Ovary (tissue), 3 donors: ENCODE measurements around the gene CPN2.

Source experiments
- CTCF ChIP-seq, 3 donors: fragments of 450-650 bp in 2 of 3; fragments of 200-600 bp in 1 of 3; IDR thresholded peaks; one replicate each; pipeline versions ENCODE4 v1.5.1 to v1.8.0; 2016 to 2022; ENCODE audit warnings: antibody characterized with exemption in 3 of 3, mild to moderate bottlenecking in 1 of 3
- EP300 ChIP-seq: sonication (generic); formaldehyde crosslinking; IDR thresholded peaks from one replicate; pipeline ENCODE4 v1.6.1; 2017; ENCODE audit warnings: antibody characterized with exemption
- POLR2A ChIP-seq: fragments of 450-650 bp; IDR thresholded peaks from one replicate; pipeline ENCODE4 v1.6.1; 2017; ENCODE audit warnings: antibody characterized with exemption, mild to moderate bottlenecking, moderate library complexity
- donor health status: DM: no; HTN: no; CAD: no.

DNA sequence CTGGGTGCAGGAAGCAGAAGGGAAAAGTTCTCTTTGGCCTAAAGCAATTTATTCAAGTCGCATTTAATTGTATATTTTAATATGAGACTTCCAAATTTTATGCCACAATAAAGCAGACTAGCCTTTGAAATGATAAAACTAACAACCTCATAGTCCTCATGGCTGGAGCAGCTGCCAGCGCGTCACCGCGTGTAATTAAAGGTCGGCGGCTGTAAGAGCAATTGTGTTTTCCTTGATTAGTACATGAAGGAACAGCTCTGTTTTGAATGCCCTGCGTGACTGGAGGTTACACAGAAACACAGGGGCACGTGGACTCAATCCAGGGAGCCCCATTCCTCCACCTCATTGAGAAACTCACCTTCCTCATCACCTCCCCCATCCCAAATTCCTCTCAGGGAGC lies 28.5 kb upstream of the CPN2 start:
- TF ChIP-seq CTCF (IDR thresholded peaks at IDR 0.05) (no peak), POLR2A (no peak), EP300 (no peak)
